ENCODE data around the gene SLC13A2. TPM values are rescaled to one million over a fixed set of nuclear protein-coding genes. Genes with fewer than 3 reads are reported as not detected.

Gene SLC13A2
- total RNA-seq, 1 experiment from 2014 or later = not detected

DNA sequence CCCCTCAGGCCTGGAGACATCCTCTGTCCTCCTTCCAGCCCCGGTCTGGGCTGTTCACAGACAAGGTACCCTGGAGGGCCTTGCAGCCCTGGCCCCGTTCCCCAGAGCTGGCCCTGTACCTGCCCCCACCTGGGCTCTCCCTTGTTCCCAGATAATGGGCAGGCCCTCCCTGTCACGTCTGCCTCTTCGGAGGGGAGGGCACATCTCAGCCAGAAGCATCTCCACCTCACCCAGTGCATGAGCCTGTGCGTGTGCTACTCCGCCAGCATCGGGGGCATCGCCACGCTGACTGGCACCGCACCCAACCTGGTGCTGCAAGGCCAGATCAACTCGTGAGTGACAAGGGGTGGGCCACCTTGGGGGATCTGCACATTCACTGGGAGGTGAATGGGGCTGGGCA, 17.8 kb downstream of the SLC13A2 start:
- no TSS peak for BruUV-seq (replicated peaks)

DNA sequence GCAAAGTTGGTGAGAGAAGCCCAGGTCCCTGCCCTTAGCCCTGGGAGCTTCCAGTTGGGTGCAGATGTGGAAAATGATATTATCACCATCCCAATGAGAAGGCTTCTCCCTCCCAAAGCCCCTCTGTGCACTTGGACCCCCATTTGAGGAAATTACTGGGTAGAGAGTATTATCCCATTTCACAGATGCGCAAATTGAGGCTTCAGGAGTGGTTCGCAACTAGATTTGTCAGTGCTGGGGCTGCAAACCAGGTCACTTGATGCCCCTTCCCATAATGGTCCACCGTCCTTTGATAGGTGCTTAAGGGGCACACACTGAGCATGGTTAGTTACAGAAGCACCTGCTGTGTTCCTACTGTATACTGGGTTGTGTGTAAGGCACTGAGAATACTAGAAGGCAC, 18.4 kb downstream of the SLC13A2 start:
- in situ Hi-C loops (cut with HindIII; ENCODE audit: low pct_unique_long_range_greater_than_20kb, low sequenced_read_pairs) = no loop called here
- intact Hi-C loops (cut with micrococcal nuclease; ENCODE audit: unreplicated experiment) = no loop called here
- ATAC-seq = no peak
- no TSS peak for BruUV-seq (replicated peaks)
- no peak for TF ChIP-seq POLR2AphosphoS5 (IDR thresholded peaks at IDR 0.05; ENCODE audit: low read depth, low read length)
- TF ChIP-seq, protein P1, sequence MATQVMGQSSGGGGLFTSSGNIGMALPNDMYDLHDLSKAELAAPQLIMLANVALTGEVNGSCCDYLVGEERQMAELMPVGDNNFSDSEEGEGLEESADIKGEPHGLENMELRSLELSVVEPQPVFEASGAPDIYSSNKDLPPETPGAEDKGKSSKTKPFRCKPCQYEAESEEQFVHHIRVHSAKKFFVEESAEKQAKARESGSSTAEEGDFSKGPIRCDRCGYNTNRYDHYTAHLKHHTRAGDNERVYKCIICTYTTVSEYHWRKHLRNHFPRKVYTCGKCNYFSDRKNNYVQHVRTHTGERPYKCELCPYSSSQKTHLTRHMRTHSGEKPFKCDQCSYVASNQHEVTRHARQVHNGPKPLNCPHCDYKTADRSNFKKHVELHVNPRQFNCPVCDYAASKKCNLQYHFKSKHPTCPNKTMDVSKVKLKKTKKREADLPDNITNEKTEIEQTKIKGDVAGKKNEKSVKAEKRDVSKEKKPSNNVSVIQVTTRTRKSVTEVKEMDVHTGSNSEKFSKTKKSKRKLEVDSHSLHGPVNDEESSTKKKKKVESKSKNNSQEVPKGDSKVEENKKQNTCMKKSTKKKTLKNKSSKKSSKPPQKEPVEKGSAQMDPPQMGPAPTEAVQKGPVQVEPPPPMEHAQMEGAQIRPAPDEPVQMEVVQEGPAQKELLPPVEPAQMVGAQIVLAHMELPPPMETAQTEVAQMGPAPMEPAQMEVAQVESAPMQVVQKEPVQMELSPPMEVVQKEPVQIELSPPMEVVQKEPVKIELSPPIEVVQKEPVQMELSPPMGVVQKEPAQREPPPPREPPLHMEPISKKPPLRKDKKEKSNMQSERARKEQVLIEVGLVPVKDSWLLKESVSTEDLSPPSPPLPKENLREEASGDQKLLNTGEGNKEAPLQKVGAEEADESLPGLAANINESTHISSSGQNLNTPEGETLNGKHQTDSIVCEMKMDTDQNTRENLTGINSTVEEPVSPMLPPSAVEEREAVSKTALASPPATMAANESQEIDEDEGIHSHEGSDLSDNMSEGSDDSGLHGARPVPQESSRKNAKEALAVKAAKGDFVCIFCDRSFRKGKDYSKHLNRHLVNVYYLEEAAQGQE (IDR thresholded peaks at IDR 0.05; ENCODE audit: insufficient read depth in 1 of 2, low read depth in 2 of 2, low read length in 1 of 2) = no peak
- no peak for TF ChIP-seq TCF7L2 (IDR thresholded peaks at IDR 0.05; ENCODE audit: low read depth, low read length)
- TF ChIP-seq, protein P2, sequence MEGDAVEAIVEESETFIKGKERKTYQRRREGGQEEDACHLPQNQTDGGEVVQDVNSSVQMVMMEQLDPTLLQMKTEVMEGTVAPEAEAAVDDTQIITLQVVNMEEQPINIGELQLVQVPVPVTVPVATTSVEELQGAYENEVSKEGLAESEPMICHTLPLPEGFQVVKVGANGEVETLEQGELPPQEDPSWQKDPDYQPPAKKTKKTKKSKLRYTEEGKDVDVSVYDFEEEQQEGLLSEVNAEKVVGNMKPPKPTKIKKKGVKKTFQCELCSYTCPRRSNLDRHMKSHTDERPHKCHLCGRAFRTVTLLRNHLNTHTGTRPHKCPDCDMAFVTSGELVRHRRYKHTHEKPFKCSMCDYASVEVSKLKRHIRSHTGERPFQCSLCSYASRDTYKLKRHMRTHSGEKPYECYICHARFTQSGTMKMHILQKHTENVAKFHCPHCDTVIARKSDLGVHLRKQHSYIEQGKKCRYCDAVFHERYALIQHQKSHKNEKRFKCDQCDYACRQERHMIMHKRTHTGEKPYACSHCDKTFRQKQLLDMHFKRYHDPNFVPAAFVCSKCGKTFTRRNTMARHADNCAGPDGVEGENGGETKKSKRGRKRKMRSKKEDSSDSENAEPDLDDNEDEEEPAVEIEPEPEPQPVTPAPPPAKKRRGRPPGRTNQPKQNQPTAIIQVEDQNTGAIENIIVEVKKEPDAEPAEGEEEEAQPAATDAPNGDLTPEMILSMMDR (IDR thresholded peaks at IDR 0.05) = no peak
- no peak for TF ChIP-seq SIN3A (IDR thresholded peaks at IDR 0.05; ENCODE audit: borderline replicate concordance, insufficient read depth, low read depth, low read length)
- peaks cover 2% of the 10 kb centered on the region; the same call in 1 of the 2 replicates for H3K27me3 ChIP-seq (ENCODE audit: control insufficient read depth, insufficient read depth, low read length)
- no peak for DNase-seq (ENCODE audit: low read depth, low spot score)
- CTCF ChIA-PET = no interaction called here
- no peaks in the 10 kb centered on the region; the same call in 1 of the 2 replicates for H3K4me1 ChIP-seq (ENCODE audit: control insufficient read depth, insufficient read depth, low read length)
- no peaks in the 10 kb centered on the region for H3K9me3 ChIP-seq (ENCODE audit: control insufficient read depth, insufficient read depth, low read depth, low read length)
- H3K36me3 ChIP-seq (ENCODE audit: control insufficient read depth, insufficient read depth, low read length) = no peaks in the 10 kb centered on the region
- POLR2A ChIA-PET = no interaction called here
- H3K27ac ChIP-seq (ENCODE audit: low read length) = no peak overlapping the region
- H3K4me3 ChIP-seq (ENCODE audit: low read depth in 2 of 2, low read length in 2 of 2) = no peak overlapping the region

More for the DNA sequence above, 17.8 kb downstream of the SLC13A2 start:
- intact Hi-C loops (cut with micrococcal nuclease; ENCODE audit: unreplicated experiment) = no loop called here
- no peaks in the 10 kb centered on the region; the same call in 1 of the 2 replicates for H3K4me1 ChIP-seq (ENCODE audit: control insufficient read depth, insufficient read depth, low read length)
- H3K36me3 ChIP-seq (ENCODE audit: control insufficient read depth, insufficient read depth, low read length) = no peaks in the 10 kb centered on the region
- in situ Hi-C loops (cut with HindIII; ENCODE audit: low pct_unique_long_range_greater_than_20kb, low sequenced_read_pairs) = no loop called here
- POLR2A ChIA-PET = no interaction called here
- no peak overlapping the region for H3K27ac ChIP-seq (ENCODE audit: low read length)
- CTCF ChIA-PET = no interaction called here
- peaks cover 2% of the 10 kb centered on the region; the same call in 1 of the 2 replicates for H3K27me3 ChIP-seq (ENCODE audit: control insufficient read depth, insufficient read depth, low read length)
- DNase-seq (ENCODE audit: low read depth, low spot score) (no peak), ATAC-seq (no peak)
- H3K4me3 ChIP-seq (ENCODE audit: low read depth in 2 of 2, low read length in 2 of 2) = no peak overlapping the region
- no peaks in the 10 kb centered on the region for H3K9me3 ChIP-seq (ENCODE audit: control insufficient read depth, insufficient read depth, low read depth, low read length)
- no peak for TF ChIP-seq TCF7L2 (IDR thresholded peaks at IDR 0.05; ENCODE audit: low read depth, low read length)
- TF ChIP-seq, protein P1 (IDR thresholded peaks at IDR 0.05; ENCODE audit: insufficient read depth in 1 of 2, low read depth in 2 of 2, low read length in 1 of 2) = no peak
- TF ChIP-seq POLR2AphosphoS5 (IDR thresholded peaks at IDR 0.05; ENCODE audit: low read depth, low read length) = no peak
- no peak for TF ChIP-seq SIN3A (IDR thresholded peaks at IDR 0.05; ENCODE audit: borderline replicate concordance, insufficient read depth, low read depth, low read length)
